HG03025 (cell line): Measurements from ENCODE around the gene C10orf90.
"Not testable (repeated sequence)": the region's sequence is repeated elsewhere in the genome, so short reads cannot be mapped to it uniquely, and the experiment has no call there.

ENCODE experiments used
- ATAC-seq: cut with Tn5 transposase; IDR thresholded peaks from one replicate; pipeline ENCODE4 v1.9.1; 2021; ENCODE audit warnings: mild to moderate bottlenecking, moderate library complexity; ENCODE audit not compliant: unreplicated experiment, low FRiP score

The C10orf90 gene

DNA sequence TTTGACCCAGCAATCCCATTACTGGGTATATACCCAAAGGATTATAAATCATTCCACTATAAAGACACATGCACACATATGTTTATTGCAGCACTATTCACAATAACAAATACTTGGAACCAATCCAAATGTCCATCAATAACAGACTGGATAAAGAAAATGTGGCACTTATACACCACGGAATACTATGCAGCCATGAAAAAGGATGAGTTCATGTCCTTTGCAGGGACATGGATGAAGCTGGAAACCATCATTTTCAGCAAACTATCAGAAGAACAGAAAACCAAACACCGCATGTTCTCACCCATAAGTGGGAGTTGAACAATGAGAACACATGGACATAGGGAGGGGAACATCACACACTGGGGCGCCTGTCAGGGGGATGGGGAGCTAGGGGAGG lies 291.3 kb downstream of the C10orf90 start:
- ATAC-seq = not testable (repeated sequence)

DNA sequence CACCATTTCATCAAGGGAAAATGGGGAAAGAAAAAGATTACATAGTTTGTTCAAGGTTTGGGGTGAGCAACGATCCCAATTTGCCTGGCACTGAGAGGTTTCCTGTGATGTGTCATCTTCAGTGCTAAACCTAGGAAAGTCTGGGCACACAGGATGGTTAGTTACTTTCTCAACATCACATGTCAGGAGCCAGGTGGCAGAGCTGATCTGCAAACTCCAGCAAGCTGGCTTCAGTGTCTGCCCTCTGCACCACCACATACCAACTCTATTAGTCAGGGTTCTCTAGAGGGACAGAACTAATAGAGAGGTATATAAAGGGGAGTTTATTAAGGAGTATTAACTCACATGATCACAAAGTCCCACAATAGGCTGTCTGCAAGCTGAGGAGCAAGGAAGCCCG lies 293.5 kb downstream of the C10orf90 start:
- no peak for ATAC-seq

DNA sequence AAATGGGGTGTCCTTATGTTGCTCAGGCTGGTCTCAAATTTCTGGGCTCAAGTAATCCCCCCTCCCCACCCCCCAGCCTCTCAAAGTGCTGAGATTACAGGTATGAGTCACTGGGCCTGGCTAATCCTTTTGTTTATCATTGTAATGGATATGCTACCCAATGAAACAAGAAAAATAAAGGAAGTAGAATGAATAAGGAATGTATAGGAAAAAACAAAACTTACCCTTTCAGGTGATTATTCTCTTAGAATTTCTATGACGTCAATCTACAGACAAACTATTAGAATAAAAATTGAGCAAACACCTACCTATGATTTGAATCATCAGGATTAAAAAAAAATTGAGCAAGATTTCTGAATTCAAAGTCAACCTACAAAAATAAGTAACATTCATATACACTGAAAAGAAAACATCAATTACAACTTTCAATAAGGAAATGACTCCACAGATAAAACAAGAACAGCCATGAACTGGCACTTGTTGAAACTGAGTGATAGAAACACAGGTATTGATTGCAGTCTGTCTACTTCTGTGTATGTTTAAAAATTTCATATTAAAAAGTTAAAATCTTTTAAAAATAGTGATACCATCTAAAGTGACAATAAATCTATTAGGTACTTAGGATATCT lies 294.5 kb downstream of the C10orf90 start:
- ATAC-seq = no peak

DNA sequence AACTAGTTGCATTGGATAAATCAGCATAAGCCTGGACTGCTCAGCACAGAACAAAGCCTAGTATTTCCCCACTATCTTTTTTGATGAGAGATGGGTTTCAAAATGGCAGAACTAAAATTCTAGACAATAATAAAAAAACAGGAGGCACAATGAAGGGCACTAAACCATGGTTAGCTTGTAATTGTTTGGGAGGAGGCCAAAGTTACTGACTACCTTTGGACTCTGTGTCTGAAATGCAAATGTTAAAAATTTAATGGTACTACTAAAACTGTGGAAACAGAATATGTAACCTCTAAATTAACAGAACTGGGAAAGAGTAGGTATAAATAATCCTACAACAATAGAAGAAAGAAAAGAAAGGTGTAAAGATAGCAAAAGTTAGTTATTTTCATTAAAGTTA lies 295.2 kb downstream of the C10orf90 start:
- ATAC-seq = no peak
